ENCODE data around the gene CFAP99.

GRCh38 chr4:2500547-2500946, 81.8 kb downstream of the CFAP99 start:
- TF ChIP-seq POLR2A (IDR thresholded peaks at IDR 0.05) (no peak), CTCF (IDR thresholded peaks at IDR 0.05) (no peak), POLR2AphosphoS5 (IDR thresholded peaks at IDR 0.05) (no peak), EP300 (IDR thresholded peaks at IDR 0.05) (no peak)

Data from stomach (tissue), 4 donors.